Gastroesophageal sphincter (tissue), 3 donors: ENCODE results near the gene ZNF580.

ENCODE experiments used
- CTCF ChIP-seq, 4 experiments: fragments of 200-600 bp in 2 of 4; fragments of 450-650 bp in 2 of 4; sonication (generic) in 1 of 4; IDR thresholded peaks; one replicate each; pipeline ENCODE4 v1.5.1; 2017 to 2019; ENCODE audit warnings: antibody characterized with exemption in 4 of 4, mild to moderate bottlenecking in 2 of 4, moderate library complexity in 2 of 4
- POLR2A ChIP-seq, 2 donors: fragments of 450-650 bp; IDR thresholded peaks; one replicate each; pipeline ENCODE4 v1.6.1; 2017; ENCODE audit warnings: antibody characterized with exemption in 2 of 2, mild to moderate bottlenecking in 2 of 2, moderate library complexity in 1 of 2
- POLR2AphosphoS5 ChIP-seq: sonication (generic); formaldehyde crosslinking; IDR thresholded peaks from one replicate; pipeline ENCODE4 v1.6.1; 2017; ENCODE audit warnings: antibody characterized with exemption

- TF ChIP-seq CTCF (IDR thresholded peaks at IDR 0.05): no peak
- TF ChIP-seq POLR2AphosphoS5: no peak
- no peak for TF ChIP-seq POLR2A (IDR thresholded peaks at IDR 0.05)
Observed at GRCh38 chr19:55668603-55669348, 28.0 kb downstream of the ZNF580 start.
